NCI-H774 (cell line): ENCODE results near the gene EFNA5.

Experiments
- DNase-seq: peaks from one replicate; lab custom pipeline; 2025; lab: John Stamatoyannopoulos, UW

EFNA5 gene

DNA sequence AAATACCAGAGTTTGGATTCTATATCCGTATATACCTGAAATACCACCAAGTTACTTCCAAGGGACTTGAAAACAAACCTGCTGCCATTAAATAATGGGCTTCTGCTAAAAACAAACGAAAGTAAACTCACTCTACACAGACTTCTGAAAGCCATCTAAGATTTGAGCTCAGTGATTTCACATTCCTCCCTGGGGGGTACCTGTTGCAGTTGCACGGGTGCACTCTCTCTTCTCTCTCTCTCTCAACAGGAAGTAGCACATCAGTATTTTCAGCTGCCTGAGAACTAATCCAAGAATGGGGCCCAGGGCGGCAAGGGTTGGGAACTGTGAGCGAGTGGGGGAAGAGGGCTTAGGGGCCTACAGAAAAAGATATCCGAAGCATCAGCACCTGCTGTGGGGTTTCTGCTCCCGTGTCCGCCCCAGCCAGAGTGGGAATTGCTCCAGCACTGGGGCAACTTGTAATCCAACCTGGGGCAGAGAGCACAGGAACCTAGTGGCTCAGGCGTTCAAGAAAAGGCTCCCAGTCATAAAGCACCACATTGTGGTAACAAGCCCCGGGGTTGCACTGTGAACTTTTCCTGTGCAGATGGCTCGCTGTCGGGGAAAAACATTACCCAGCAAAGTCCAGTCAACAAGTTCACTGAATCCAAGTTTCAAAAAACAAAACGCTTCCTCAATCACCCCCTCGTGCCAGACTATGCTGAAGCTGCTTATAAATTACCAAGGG, 99.8 kb downstream of the EFNA5 start:
- no peak for DNase-seq

DNA sequence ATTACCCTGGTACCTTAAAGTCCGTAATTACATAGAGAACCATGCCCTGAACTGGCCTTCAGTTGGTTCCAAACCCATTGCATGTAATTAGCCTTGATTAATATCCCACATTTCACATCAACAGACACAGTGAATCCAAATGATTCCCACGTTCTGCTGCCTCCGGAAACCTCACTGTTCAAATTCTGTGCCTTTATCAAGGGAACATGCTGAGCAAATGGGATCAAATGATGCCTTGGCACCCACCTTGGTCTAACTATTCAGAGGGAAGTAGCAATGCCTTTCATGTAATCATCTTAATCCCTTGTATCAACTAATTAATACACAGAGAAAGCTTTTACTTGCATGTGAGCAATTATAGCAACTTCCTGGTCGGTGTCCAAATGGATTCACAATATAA, 100.6 kb downstream of the EFNA5 start:
- no peak for DNase-seq

DNA sequence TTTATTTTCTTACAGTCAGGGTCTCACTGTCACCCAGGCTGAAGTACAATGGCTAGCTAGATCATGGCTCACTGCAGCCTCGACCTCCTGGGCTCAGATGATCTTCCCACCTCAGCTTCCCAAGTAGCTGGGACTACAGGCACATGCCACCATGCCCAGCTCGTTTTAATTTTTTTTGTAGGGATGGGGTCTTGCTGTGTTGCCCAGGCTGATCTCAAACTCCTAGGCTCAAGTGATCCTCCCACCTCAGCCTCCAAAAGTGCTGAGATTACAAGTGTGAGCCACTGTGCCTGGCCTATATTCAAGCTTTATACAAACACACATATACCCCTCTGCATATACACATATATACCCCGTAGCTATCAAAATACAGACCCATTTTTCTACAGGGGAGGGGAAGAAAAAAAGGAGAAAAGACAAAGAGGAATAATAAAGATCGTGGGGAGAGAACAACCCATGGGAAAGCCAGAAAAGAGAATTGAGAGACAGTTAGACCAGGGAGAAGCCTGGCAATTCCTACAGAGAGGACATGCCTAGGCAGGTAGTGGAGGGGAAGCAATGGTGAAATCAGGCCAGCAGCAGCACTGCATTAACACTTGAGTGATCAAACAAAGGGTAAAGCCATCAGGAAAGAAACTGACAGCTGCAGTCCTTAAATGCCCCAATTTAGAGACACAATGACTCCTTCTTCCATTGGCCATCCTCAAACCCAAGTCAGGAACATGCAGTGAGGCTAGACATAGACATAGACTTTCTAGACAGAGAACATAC, 102.7 kb downstream of the EFNA5 start:
- DNase-seq = no peak

DNA sequence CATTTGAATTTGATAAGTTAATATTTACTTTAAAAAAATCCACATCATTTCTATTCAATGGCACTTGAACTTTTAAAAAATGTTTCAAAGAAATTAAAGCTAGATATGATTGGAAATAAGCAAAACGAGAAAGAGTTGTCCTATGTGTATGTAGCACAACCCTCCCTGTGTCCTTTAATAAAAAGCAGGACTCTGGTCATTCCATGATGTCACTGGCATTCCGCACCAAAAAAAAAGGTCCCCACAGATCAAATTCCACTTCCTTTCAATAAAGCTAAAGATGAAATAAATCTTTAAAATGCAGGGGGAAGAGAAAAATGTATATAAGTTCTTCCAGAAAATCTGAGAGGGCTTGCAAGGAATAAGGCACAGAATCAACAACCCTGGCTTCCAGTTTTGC, 103.8 kb downstream of the EFNA5 start:
- DNase-seq = no peak

DNA sequence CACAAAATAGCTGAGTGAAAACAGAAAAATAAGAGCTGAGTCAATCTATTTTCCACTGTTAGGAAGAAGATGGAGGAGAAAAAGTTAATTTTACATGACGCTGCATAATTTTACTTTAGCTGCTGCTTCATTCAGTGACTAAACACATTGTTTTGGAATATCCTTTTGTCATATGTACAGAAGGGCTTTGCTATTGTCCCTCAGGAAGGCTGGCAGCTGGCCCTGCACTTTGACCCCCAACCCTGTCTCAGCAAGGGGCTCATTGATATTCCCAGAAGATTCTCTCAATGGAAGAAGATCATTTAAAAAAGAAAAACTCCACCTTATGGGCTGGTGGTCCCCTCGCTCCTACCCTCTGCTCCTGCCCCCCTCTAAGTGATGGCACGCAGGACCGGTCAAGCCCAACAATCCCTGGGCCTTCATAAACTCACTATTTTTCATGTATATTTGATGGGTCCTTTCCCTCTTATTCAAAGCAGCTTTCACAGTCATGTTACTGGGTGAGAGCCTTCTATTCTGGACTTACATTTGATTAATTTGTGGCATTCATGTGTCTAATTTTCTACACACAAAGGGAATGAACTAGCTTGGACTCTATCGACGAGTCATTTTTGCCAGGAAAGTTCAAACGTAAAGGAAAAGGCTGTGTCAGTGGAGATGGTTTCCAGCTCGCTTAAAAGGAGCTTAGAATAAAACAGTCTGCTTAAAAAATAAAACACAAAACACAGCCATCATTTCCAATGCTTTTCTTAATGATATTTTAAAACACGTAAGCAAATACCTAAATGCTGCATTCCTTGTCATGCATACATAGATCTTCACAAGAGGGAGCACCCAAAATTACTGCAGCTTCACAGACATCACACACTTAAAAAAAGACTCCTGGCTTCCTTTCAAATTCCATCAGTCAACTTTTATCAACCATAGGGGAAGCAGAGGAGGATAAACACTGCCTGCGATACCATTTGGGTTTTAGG, 104.7 kb downstream of the EFNA5 start:
- DNase-seq = no peak

DNA sequence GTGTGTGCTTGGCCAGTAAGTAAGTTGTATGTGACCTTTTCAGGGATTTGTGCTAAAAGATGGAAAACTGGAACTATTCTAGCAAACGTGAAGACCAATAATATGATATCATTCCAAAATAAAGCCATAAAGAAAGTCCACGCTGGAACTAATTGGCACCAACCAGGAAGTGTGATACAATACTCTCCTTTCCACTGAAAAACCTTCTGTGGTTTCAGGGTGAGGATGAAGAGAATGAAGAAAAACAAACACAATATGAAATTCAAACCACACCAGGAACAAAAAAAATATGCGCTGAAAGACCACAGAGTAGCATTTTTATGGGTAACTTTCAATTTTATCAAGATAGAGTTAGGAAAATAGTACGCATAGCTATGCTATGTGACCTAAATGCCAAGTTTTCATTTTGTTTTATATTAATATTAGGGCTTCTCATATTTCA, 105.8 kb downstream of the EFNA5 start:
- DNase-seq = no peak

DNA sequence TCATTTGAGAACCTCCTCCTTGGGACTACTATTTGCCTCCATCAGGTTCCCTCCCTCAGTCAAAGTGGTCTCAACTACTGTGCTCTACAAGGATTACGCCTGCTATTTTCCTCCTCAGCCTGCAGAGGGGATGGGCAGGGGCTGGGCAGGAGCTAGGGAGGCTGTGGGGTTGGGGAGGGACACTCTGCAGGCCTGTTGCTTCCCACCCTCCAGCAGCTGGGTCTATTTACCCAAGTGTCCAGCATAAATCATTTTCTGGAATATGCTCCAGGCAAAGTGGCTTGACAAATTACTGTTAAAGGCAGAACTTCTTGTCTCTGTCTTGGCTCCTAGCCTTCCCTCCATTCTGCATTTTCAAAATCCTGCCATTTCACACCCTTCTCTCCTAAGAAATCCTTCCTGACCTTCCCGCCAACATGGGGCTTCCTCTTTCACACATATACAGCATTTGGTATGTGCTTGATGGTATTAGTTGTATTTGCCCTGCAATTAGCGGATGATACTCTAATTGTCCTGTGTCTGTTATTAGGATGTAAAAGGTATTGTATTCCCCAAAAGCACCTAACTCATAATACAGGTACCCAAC, 106.7 kb downstream of the EFNA5 start:
- no peak for DNase-seq

DNA sequence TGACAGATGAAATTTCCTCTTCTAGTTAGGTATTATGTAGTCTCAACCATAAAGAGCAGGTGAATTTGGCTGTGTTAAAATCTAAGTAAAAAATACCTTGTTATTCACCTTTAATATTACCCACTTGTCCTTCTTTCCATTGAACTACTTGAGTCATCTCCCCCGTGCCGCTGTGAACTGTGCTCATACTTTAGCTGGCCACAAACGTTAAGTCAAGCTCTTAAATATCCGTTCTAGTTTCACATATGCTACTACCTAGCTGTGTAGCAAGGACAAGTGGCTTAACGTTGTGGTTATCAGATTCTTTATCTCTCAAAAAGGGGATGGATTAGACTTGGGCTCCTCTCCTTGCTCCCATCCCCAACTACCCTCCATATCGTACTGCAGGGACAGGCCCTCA, 110.4 kb downstream of the EFNA5 start:
- DNase-seq = no peak

DNA sequence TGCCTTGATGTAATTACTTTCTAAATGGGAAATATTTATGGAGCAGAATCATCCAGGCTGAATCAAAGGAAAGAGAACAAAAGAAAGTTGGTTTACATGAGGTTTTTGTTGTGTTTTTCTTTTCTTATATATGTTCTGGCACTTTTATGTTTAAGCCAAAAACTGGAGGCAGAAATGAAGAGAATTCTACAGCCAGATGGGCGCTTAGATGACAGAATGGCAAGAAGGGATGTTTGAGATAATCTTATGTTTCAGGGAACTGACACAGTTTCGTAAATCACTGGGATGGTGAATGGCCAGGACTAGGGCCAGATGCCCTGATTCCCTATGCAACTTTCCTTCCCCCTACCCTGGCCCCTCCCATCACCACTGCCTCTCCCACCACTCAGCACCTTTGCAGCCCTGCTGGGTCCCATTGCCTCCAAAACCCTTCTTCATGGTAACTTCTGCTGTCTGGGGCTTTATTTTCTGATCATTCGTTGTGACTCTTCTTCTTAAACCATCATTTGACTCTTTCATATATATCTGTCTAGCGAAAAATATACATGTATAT, 111.8 kb downstream of the EFNA5 start:
- no peak for DNase-seq

DNA sequence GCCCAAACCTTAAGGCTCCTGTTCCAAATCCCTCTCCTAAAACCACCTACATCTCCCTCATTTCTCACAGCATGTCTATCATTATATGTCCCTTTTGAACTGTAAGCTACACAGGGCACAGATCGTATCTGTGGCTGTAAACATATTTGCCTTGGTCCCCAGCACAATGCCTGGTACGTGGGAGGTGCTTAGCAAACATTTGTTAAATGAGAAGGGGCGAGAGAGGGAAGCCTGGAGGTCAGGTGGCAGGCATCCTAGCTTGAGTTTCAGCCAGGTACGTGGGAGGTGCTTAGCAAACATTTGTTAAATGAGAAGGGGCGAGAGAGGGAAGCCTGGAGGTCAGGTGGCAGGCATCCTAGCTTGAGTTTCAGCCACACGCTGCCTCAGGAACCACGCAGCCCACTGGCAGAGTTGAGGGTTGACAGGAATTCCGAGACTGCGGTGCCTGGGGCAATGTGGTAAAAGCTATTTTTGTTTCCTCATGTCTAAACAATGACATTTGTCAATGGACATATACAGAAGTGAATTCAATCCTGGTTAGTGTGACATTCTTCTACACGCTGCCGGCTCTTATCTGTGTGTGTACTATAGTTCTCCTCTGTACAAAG, 113.6 kb downstream of the EFNA5 start:
- DNase-seq = no peak

DNA sequence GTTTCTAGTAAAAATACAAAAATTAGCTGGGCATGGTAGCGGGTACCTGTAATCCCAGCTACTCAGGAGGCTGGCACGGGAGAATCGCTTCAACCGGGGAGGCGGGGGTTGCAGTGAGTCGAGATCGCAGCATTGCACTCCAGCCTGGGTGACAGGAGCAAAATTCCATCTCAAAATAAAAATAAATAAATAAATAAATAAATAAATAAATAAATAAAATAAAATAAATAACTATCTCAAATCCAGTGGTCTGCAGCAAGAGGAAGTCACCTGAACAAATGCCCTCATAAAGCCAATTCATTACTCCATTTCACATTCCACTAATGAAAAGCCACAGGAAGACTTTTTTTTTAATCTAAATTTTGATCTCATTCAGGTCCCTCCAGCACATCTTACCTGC, 114.2 kb downstream of the EFNA5 start:
- no peak for DNase-seq

DNA sequence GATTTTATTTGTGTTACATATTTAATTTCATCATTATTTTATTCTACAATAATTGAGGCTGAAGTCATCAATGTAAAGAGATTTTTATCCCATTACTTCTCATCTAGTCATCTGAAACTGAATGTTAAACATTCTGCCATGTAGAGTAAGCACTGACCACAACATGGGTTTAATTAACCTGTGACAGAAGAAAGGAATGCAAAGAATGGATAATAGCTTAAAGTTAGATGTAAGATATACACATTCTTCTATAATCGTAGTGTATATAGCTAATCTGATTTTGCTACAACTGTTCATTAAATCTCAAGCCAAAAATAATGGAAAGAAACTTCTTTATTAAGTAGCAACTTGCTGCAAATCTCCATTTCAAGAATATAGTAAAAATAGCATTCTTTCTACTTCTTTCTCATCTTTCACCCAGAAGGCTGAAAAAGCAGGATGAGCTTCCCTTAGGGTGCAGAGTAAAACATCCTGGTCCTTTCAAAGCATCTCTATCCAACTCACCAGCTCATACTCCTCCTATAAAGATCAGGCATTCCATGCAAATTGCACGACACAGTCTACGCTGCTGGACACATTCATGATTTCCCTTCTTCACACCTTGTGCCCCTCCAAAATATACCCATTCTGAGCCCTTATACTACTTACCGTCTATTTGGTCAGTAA, 115.2 kb downstream of the EFNA5 start:
- no peak for DNase-seq

DNA sequence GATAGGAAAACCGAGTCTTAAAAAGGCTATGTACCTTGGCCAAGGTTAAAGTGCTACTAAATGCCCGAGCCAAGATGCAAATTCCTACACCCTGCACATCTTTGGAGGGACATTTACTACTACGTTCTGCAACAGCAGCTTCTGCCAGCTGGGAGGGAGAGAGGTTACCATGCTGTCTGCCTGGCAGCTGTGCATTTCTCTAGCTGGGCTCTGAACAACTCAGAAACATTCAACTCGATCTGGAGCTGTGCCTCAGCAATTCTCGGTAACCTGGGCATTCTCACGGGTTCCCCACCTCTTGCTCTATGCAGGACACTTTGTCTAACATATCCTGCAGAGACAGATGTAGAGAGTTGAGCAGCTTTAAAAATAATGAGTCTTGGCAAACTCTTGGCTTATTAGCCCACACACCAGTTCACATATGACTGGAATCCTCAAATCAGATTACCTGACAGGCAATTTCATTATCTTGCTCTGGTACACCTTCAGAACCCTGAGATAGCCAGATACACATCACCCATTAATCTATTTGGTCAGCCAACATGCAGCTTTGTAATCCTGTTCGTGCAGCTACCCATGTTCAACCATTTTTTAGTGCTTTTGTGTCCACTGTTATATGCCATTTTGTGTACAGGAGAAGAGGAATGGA, 115.8 kb downstream of the EFNA5 start:
- DNase-seq = no peak

DNA sequence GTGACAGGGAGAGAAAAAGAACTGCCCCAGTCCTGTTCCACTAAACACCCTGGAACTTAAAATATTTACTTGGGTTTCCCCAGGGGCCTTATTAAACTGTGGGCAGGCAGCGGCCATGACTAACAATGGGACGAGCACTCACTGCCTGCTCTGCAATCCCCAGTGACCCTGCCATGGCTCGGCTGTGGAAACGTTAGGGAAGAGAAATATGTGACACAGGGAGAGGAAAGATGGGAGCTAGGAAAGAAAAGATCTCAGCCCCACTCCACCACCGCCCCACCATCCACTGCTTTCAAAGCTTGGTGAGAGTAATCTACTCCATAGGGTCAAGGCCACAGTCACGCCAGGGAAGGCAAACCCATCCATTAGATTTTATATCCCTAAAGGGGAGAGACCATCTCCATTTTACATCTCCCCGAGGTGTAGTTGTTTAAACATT, 117.6 kb downstream of the EFNA5 start:
- DNase-seq = no peak

DNA sequence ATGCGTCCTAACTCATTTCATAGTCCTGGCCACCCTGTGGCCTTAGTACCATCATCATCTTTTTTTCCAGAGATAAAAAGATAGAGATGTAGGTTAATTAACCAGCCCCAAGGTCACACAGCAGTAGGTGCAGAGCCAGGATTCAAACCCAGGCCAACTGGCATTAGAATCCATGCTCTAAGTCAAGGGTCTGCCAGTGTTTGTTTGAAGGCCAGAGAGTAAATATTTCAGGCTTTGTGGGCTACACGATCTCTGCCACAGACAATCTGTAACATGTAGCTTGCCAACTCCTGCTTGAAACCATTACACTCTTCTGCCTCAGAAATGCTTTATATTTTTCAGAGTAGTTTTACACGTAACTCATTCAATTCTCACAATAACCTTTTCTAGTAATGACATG, 119.6 kb downstream of the EFNA5 start:
- DNase-seq = peak; percentile 14

DNA sequence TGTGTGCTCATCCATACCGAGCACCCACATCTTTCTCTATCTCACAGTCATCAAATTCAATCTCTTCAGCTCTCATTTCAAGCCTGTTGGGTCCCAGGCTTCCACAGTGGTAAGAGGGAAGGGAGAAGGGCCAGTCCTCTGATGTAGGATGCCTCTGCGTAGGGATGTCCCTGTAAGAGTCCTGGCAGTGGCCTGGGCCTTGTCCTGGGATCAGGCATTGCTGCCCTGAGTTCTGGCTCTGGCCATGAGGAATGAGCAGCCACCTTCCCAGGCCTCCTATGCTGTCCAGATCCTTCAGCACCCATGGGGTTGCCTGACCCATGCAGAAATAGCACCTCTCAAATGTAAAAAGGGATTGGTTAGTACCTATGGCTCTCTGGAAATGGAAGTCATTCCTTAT, 121.2 kb downstream of the EFNA5 start:
- no peak for DNase-seq

DNA sequence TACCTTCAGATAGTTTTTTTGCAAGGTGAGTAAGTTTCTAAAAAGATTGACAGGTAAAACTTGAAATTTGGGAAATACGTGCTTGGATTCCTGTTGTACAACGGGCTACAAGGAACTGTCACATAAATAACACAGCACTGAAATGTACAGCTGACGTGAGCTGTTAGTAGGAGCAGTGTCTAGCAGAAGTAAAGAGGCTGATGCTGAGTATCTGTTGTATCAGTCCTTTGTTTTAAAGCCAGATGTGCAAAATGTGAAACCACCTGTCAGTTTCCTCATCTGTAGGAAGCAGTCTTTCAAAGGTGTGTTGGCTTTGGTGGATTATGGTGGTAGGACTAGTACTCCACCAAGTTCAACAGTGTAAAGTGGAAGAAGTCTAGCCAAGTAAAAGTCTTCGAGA, 122.3 kb downstream of the EFNA5 start:
- DNase-seq = no peak

DNA sequence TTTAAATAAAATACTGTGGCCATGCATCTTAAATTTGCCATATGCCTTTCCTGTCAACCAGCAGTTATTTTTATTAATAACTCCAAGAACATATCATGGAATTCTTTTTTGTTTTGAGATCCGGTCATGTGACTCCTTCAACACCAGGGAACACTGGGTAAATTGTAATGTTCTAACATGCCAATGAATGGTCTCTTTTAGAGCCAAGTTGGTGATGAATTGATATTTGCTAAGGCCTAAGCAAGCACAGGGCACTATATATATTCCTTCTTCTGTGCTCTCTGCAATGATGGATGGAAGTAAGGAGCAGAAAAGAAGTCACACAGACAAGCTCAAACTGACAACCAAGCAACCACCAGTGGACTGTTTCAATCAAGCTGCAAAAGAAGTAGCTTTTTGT, 124.0 kb downstream of the EFNA5 start:
- no peak for DNase-seq

DNA sequence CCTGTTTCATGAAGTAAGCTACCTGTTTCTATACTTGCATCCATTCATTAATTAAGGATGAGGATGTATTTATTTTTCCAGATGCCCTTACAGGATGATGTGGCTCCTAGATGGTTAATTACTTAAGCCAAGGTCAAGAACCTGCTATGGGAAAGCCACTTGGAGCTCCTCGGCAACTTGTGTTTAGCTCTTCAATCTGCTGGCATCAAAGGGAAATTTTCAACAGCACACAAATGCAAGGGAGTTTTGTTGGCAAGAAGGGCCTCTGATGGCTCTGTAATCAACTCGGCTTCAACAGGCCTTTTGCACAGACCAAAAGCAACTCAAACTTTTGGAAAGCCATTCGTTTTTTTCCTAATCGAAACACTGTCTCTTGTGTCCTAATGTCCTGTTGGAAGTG, 125.3 kb downstream of the EFNA5 start:
- DNase-seq = no peak

DNA sequence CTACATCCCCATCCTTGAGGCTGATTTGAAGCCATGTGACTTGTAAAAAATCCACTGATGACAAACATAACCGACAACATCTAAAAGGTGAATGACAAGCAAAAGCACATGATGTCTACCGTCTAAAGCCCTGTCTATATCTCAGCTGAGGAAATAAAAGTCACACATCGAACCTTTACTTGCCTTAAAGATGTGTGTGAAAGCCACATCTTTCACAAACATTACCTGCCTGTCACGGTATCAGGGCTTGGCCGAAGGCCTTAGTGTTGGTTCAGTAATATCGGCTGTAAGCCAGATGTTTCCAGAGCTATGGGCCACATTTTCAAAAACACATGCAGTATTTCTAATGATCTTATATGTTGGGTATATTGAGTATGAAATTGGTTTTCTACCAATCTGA, 125.8 kb downstream of the EFNA5 start:
- no peak for DNase-seq
